Nephron progenitor cell (in vitro differentiated cells): Measurements from ENCODE around the gene APOBEC3F.
A peak's percentile ranks its signal among the peaks of the same experiment; 100 is the strongest.

ENCODE experiments used
- DNase-seq: peaks from one replicate; pipeline ENCODE4 v3.0.0; 2021
- H3K27ac Mint-ChIP-seq: 2 replicates; pipeline ENCODE4 v1.8.0; 2021; ENCODE audit warnings: mild to moderate bottlenecking, moderate library complexity, mixed read lengths
- H3K27me3 Mint-ChIP-seq: 2 replicates; pipeline ENCODE4 v1.8.0; 2021; ENCODE audit warnings: mild to moderate bottlenecking, low read depth, mixed read lengths; ENCODE audit not compliant: poor library complexity
- H3K36me3 Mint-ChIP-seq: 2 replicates; pipeline ENCODE4 v1.8.0; 2021; ENCODE audit warnings: low read depth, mixed read lengths
- H3K4me1 Mint-ChIP-seq: 2 replicates; pipeline ENCODE4 v1.8.0; 2021; ENCODE audit warnings: mixed read lengths
- H3K4me3 Mint-ChIP-seq: 2 replicates; pipeline ENCODE4 v1.8.0; 2021; ENCODE audit warnings: mild to moderate bottlenecking, moderate library complexity, mixed read lengths
- H3K9me3 Mint-ChIP-seq: 2 replicates; pipeline ENCODE4 v1.8.0; 2021; ENCODE audit warnings: mild to moderate bottlenecking, moderate library complexity, mixed read lengths
- CTCF ChIP-seq: fragments of 200-600 bp; sonication (generic); IDR thresholded peaks from 2 replicates; pipeline ENCODE4 v1.5.0; 2021; ENCODE audit warnings: antibody characterized with exemption

Gene APOBEC3F

GRCh38 chr22:39090426-39091064 lies 49.9 kb downstream of the APOBEC3F start:
- no peak overlapping the region for H3K27ac Mint-ChIP-seq
- H3K27me3 Mint-ChIP-seq: peaks cover 16% of the 10 kb centered on the region
- H3K4me1 Mint-ChIP-seq: peaks cover 70% of the 10 kb centered on the region
- no peak for DNase-seq
- no peaks in the 10 kb centered on the region for H3K9me3 Mint-ChIP-seq
- H3K36me3 Mint-ChIP-seq: no peaks in the 10 kb centered on the region
- TF ChIP-seq CTCF: no peak
- H3K4me3 Mint-ChIP-seq: no peak overlapping the region

- Mint-ChIP-seq H3K36me3 (no peaks in the 10 kb centered on the region), H3K4me3 (no peak overlapping the region), H3K4me1 (peaks cover 73% of the 10 kb centered on the region), H3K27ac (no peak overlapping the region), H3K27me3 (peaks cover 13% of the 10 kb centered on the region), H3K9me3 (no peaks in the 10 kb centered on the region)
- TF ChIP-seq CTCF: no peak
- DNase-seq: no peak
These were observed 50.7 kb downstream of the APOBEC3F start for GRCh38 chr22:39091126-39092081.

- no peak for TF ChIP-seq CTCF
- Mint-ChIP-seq H3K4me1 (peaks cover 74% of the 10 kb centered on the region), H3K27ac (no peak overlapping the region)
These were observed 51.6 kb downstream of the APOBEC3F start for GRCh38 chr22:39092111-39092862.

GRCh38 chr22:39094717-39095389 lies 54.2 kb downstream of the APOBEC3F start:
- no peak for TF ChIP-seq CTCF
- DNase-seq: no peak
- Mint-ChIP-seq H3K9me3 (no peaks in the 10 kb centered on the region), H3K36me3 (no peaks in the 10 kb centered on the region), H3K4me1 (peaks cover 71% of the 10 kb centered on the region), H3K27ac (peak overlapping the region; percentile 68), H3K4me3 (no peak overlapping the region), H3K27me3 (peaks cover 3% of the 10 kb centered on the region)

More at GRCh38 chr22:39092111-39092862, 51.6 kb downstream of the APOBEC3F start:
- H3K27me3 Mint-ChIP-seq: peaks cover 12% of the 10 kb centered on the region
- H3K36me3 Mint-ChIP-seq: no peaks in the 10 kb centered on the region
- DNase-seq: no peak
- H3K4me3 Mint-ChIP-seq: no peak overlapping the region
- H3K9me3 Mint-ChIP-seq: no peaks in the 10 kb centered on the region

GRCh38 chr22:39095971-39096370 lies 55.3 kb downstream of the APOBEC3F start:
- Mint-ChIP-seq H3K27me3 (peaks cover 3% of the 10 kb centered on the region), H3K27ac (no peak overlapping the region), H3K36me3 (no peaks in the 10 kb centered on the region), H3K4me1 (peaks cover 79% of the 10 kb centered on the region), H3K9me3 (no peaks in the 10 kb centered on the region), H3K4me3 (no peak overlapping the region)
- no peak for DNase-seq
- TF ChIP-seq CTCF: no peak
